Lower leg skin (tissue), 4 donors: ENCODE results near the gene TNFRSF11A. TPM values are rescaled to one million over a fixed set of nuclear protein-coding genes. Genes with fewer than 3 reads are reported as not detected.
A peak's percentile ranks its signal among the peaks of the same experiment; 100 is the strongest.

Source experiments
- DNase-seq, 2 donors: peaks; one replicate each; pipeline ENCODE4 v3.0.0-alpha.2; 2019; ENCODE audit warnings: low spot score in 2 of 2
- H3K4me3 ChIP-seq: fragments of 200-600 bp; sonication (generic); 2 replicates; pipeline ENCODE4 v1.5.1; 2017; ENCODE audit warnings: mild to moderate bottlenecking, low read depth; ENCODE audit not compliant: poor library complexity, severe bottlenecking
- POLR2A ChIP-seq, 2 donors: fragments of 450-650 bp; IDR thresholded peaks; one replicate each; pipeline ENCODE4 v1.6.1; 2016 to 2017; ENCODE audit warnings: antibody characterized with exemption in 2 of 2, mild to moderate bottlenecking in 1 of 2, moderate library complexity in 1 of 2
- WGBS, 2 donors: methylation state at CpG; one replicate each; pipeline ENCODE4 v1.1.5; 2018; 5-methylcytosine and 5-hydroxymethylcytosine counted together
- intact Hi-C: fragments of 100-400 bp; cut with DNase I; formaldehyde crosslinking; loops from one replicate; pipeline ENCODE4 v1.15.0; 2023; ENCODE audit warnings: low total_unique reads
- total RNA-seq, 4 donors: library from RNA; depleted of rRNA; stranded (reverse); fragments of >200 nt; gene quantifications; one replicate each; pipeline ENCODE4 v1.1.0, GENCODE V29; 2016
- TF ChIP-seq, protein P1 (sequence below), 3 donors: fragments of 450-650 bp; IDR thresholded peaks; one replicate each; pipeline ENCODE4 v1.5.1; 2016; ENCODE audit warnings: antibody characterized with exemption in 3 of 3, mild to moderate bottlenecking in 3 of 3, moderate library complexity in 2 of 3

Gene TNFRSF11A
- total RNA-seq, result 1 to 10 TPM; 1.5 to 7.6 (median 4.7) TPM

DNA sequence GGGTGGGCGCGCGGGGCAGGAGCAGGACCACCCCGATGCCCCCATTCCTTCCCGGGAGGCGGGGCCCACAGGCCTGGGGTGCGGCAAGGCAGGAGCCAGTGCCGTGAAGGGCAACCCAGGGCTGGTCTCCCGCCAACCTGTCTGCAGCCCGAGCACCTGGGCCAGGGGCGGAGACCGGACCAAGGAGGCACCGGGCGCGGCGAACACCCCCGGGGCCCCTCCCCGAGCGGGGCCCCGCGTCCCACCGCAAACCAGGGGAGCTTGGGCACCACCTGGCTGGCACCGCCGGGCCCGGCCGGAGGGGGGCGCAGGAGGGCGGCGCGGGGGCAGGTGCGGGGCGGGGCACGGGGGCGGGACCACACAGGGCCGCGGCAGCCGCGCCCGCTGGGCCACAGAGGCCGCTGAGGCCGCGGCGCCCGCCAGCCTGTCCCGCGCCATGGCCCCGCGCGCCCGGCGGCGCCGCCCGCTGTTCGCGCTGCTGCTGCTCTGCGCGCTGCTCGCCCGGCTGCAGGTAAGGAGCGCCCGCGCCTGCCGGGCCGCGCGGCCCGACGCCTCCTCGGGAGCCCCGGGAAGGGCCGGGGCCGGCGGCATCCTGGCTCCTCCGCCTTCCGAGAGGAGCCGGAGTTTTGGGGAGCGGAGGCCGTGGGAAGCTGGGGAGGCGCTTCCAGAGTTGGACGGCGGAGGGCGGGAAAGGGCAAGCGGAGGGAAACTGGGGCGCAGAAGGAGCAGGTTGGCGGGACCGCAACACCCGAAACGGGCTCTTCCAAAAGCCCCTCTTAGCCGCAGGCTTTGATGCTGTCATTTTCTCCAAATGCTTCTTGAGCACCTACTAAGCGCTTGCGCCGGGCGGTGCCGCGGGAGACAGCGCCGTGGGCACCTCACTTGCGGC is at the start of gene TNFRSF11A:
Gene TNFRSF11A (plus strand): TSS at position 394 of the 889 bp plus-strand sequence. CDS start 43 bp downstream, at position 437.
- peak within 1 kb of the TSS; percentile 45 for H3K4me3 ChIP-seq
- 1 to 2% methylated on average over 22 to 34 of the region's 99 CpGs for WGBS, 2 donors
- TF ChIP-seq, protein P1, sequence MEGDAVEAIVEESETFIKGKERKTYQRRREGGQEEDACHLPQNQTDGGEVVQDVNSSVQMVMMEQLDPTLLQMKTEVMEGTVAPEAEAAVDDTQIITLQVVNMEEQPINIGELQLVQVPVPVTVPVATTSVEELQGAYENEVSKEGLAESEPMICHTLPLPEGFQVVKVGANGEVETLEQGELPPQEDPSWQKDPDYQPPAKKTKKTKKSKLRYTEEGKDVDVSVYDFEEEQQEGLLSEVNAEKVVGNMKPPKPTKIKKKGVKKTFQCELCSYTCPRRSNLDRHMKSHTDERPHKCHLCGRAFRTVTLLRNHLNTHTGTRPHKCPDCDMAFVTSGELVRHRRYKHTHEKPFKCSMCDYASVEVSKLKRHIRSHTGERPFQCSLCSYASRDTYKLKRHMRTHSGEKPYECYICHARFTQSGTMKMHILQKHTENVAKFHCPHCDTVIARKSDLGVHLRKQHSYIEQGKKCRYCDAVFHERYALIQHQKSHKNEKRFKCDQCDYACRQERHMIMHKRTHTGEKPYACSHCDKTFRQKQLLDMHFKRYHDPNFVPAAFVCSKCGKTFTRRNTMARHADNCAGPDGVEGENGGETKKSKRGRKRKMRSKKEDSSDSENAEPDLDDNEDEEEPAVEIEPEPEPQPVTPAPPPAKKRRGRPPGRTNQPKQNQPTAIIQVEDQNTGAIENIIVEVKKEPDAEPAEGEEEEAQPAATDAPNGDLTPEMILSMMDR (IDR thresholded peaks at IDR 0.05), result no peak
- no peak for TF ChIP-seq POLR2A (IDR thresholded peaks at IDR 0.05)
- intact Hi-C loops, result no loop called here
- DNase-seq, result no peak

DNA sequence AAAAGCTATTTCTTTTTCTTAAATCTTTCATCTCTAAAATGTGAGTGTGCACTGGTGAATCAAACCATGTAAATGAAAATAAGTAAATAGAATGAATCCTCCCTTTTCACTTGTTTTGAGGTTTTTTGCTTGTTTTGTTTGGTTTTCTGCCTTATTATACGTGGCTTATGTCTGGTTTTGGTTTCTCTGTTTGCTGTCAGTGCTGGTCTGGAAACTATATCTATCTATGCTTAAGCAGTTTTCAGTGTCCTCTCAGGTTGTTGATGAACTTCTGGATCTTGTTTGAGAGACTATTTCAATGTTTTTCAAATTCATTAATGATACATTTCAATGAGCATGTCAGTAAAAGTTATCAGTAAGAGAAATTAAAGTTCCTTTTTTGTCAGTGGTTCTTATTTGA is 48.1 kb upstream of the TNFRSF11A start:
- intact Hi-C loops, result no loop called here
- DNase-seq, result no peak
- TF ChIP-seq, protein P1 (IDR thresholded peaks at IDR 0.05), result no peak
- no peak for TF ChIP-seq POLR2A (IDR thresholded peaks at IDR 0.05)
- 89 to 93% methylated on average over 1 of the region's 1 CpG for WGBS, 2 donors
- H3K4me3 ChIP-seq, result no peak overlapping the region

DNA sequence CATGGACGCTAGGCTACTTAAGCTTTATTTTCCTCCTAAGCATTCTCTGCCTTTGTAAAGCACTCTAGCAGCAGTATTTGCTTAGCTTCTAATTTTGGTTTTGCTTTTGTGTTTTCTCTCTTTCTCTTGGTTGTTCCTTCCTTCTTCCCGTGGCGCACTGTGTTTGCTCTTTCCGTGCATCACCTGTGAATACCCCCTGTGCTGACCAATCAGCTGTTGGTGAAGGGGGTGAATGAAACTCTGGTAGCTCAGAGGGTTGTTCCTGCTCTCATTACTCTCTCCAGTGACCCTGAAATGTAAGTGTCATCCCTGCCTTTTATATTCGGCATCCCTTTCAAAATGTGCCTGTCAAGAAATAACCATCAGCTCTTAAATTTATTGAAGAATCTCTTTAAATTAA is 45.5 kb upstream of the TNFRSF11A start:
- TF ChIP-seq POLR2A (IDR thresholded peaks at IDR 0.05), result no peak
- TF ChIP-seq, protein P1 (IDR thresholded peaks at IDR 0.05), result no peak
- WGBS, 2 donors, result 78 to 80% methylated on average over 5 of the region's 5 CpGs
- no peak overlapping the region for H3K4me3 ChIP-seq
- DNase-seq, result no peak
- intact Hi-C loops, result no loop called here

DNA sequence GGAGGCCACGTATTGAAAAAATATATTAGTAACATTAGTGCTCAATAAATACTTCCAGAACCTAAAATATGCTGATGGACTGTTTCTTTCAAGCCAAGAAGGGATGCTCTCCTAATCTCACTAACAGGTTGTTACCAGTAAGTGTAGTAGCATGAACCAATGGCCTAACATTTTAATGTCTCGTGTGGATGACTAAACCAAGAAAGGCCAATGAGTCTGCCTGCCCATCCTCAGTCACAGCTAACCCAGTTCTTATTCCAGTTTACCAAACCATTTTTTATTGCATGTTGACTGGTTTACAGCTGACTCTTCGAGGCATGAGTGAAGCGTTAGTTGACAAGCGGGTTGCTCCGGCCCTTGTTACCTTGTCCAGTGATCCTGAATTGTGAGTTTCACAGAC is 45.1 kb upstream of the TNFRSF11A start:
- WGBS, 2 donors, result 88 to 98% methylated on average over 6 of the region's 6 CpGs
- intact Hi-C loops, result no loop called here
- DNase-seq, result no peak
- no peak for TF ChIP-seq POLR2A (IDR thresholded peaks at IDR 0.05)
- TF ChIP-seq, protein P1 (IDR thresholded peaks at IDR 0.05), result no peak
- no peak overlapping the region for H3K4me3 ChIP-seq

DNA sequence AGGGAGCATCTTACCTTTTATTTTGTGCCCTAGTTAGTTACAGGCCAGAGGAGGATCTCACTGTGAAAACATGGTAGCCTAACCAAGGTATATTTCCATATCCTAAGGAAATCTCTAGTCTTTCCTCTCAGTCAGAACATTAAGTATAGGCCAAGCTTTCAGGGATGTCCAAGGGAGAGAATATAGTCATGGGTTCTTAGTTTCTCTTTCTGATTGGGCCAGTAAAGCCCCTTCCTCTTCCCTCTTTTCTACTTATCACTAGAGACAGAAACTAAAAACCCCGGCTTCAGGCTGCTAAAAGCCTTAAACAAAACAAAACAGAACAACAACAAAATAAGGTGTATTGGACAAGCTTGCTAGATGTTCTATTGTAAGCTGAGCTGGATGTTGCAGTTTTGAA is 44.3 kb upstream of the TNFRSF11A start:
- intact Hi-C loops, result no loop called here
- DNase-seq, result no peak
- TF ChIP-seq, protein P1 (IDR thresholded peaks at IDR 0.05), result no peak
- TF ChIP-seq POLR2A (IDR thresholded peaks at IDR 0.05), result no peak
- WGBS, 2 donors, result 68 to 80% methylated on average over 1 of the region's 1 CpG
- H3K4me3 ChIP-seq, result no peak overlapping the region
